A172 (cell line): Measurements from ENCODE around the gene HTRA3. TPM values are rescaled to one million over a fixed set of nuclear protein-coding genes. Genes with fewer than 3 reads are reported as not detected.
A peak's percentile ranks its signal among the peaks of the same experiment; 100 is the strongest.

Source experiments
- DNase-seq: peaks from one replicate; pipeline ENCODE4 v3.0.0-alpha.2; 2015; ENCODE audit warnings: low spot score
- total RNA-seq: library from RNA; depleted of rRNA; stranded (reverse); fragments of >200 nt; shearing (Covaris generic); gene quantifications from 2 replicates; pipeline ENCODE4 v1.2.3, GENCODE V29; 2014

The HTRA3 gene
- total RNA-seq, 1 experiment from 2014 or later: not detected

DNA sequence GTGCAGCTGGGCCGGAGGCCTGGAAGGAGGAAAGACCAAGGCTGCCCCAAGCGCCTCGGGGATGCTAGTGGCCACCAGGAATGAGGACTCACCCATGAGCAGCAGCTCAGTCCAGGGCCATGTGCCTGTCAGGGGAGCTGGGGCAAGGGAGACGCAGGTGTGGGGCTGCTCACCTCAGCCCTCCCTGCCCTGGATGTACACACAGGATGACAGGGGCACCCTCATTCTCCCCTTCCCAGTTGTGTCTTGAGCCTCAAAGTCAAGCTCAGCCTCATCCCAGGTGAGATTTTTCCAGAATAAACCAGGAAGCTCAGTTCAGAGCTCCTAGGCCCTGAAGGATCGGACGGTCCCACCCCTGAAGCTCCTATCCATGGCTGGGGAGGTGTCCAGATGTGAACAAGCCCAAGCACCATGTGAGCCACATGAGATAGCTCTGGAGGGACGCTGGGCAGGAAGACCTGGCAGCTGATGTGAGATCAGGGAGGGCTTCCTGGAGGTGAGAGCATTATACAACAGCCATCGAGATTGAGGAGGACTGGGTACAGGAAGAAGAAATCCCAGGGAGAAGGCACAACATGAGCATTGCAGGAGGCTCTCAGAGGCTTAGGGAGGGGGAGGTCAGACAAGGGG lies 23.0 kb downstream of the HTRA3 start:
- no peak for DNase-seq

DNA sequence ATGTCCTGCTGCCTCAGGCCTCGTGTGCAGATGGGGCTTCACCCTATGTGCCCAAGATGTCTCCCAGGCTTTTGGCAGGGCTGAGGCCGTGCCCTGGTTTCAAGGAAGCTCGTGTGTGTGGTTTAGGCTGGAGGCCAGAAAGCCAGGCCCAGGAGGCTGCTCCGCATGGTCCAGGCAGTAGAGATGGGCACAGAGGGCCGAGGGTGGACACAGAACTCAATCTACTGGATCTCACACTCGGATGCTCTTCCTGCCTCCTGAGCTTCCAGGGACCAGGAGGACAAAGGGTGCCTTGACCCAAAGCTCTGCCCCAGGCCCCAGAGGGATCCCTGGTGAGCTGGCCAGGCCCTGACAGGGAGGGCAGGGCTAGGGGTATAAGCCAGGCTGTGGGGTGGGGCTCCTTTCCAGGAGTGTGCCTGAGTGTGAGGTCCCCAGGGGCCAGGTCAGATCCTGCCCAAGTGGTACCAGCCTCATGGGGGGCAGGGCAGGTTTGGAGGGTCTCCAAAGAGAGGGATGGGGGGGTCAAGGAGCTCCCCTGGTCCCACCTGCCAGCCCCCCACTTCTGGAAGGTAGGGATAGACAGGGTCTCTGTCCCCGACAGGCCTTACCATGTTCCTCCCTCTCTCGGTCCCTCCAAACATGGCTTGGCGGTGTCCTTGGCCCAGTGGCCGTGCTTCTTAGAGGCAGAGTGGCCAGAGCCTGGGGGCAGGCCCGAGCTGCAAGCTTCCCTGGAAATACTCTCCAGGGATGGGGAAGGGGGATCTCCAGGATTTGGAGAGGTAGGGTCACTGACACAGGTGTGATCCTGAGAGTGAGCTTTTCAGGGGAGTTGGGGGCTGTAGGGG lies 23.8 kb downstream of the HTRA3 start:
- DNase-seq: no peak

DNA sequence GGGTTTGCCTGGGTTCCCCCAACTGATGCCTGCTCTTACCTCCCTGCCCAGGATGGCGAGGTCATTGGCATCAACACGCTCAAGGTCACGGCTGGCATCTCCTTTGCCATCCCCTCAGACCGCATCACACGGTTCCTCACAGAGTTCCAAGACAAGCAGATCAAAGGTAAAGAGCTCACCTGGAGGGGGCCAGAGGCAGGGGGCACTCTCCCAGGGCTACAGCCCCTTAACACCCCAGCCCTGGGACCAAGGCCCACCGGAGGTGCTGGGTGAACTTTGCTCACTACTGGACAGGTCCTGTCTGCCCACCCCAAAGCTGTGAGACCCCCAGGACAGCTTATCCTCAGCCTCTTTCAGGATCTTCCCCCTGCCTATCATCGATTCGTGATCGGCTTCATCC lies 24.5 kb downstream of the HTRA3 start:
- DNase-seq: no peak

DNA sequence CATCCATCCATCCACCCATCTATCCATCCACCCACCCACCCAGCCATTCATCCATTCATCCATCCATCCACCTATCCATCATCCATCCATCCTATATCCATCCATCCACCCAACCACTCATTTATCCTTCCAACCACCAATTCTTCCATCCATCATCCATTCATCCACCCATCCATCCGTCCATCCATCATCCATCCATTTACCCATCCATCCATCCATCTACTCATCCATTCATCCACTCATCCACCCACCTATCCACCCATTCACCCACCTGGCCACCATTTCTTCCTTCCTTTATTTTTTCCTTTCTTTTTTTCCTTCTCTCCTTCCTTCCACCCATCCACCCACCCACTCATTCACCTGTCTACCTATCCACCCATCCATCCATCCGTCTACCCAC lies 25.2 kb downstream of the HTRA3 start:
- no peak for DNase-seq

DNA sequence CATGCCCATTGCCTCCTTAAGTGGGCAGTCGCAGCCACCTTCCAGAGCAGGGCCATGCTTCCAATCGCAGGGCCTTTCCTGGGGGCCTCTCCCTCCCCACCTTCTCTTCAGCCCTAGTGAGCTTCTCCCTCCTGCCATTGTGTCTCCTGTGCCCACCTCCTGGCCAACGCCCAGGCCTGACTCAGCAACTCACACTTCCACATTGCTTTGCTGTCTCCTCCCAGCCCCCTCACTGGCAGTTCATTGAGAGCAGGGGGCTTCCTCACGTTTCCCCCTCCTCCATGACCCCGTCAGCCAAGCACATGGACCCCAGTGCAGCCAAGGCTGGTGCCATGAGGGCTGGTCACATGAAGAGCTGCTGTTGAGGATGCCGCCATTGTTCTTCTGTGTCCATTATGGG lies 25.9 kb downstream of the HTRA3 start:
- DNase-seq: no peak

DNA sequence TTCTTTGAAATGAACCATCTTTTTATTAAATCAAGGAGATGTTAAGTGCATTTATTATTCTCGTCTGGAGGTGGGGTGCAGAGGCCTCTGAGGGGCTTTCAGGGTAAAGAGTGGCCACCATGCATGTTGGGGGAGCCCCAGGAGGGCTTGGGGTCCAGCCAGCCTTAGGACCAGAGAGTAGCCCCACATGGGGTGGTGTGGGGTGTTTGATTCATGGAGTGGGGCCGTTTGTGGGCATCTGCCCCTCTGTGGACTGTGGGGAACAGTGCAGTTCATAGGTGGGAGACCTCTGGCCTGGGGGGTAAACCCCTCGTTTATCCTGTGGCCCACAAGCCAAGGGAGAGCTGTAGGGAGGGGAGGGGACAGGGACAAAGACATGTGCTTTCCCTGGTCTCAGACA lies 26.9 kb downstream of the HTRA3 start:
- DNase-seq: no peak

DNA sequence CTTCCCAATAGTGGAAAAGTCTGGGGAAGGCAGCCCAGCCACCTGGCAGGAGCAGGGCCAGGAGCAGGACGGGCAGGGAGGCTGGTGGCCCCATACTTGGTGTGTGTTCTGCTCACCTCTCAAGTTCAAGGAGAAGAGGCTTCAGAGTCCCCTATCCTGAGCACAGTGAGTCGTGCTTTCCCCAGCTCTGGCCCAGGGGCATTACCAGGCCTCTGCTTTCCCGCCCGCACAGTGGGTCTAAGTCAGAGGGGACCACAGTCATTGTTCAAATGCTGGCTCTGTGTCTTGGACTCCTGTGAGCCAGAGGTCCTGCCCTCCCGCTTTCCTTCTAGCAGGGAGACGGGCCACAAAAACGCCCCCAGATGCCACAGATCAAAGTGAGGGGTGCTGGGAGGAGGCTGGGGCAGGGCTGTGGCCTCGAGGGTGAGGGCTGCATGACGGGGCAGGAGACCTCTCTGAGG lies 27.6 kb downstream of the HTRA3 start:
- no peak for DNase-seq

DNA sequence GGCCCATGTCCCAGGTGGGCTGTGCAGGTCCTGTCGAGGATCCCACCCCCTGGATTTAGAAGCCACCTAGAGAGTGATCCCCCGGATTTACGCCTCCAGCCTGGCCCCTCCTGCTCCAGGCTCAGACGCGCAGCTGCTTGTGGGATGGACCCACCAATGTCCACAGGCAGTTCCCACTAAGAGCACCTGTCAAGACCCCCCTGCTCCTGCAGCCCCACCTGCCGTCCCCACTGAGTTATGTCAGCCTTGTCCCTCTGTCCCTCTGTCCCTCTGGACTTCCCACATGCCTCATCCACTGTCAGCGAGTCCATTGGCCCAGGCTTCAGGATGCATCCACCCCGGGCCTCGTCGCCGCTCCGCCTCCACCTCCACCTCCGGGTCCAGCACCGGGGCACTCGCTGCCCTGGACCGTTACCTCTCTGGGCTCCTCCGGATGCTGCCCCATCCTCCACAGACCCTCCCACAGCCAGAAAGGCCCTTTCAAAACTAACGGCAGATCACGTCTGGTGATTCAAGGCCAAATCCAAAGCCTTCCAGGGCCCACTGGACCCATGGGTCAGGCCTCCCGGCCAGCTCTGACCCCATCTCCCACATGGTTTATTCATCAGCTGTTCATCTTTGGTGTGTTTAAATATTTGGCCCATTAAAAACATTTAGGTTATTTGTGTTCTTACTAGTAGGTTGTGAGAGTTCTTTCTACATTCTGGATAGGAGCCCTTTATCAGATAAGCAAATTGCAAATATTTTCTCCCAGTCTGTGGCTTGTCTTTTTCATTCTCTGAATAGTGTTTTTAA lies 28.3 kb downstream of the HTRA3 start:
- no peak for DNase-seq

DNA sequence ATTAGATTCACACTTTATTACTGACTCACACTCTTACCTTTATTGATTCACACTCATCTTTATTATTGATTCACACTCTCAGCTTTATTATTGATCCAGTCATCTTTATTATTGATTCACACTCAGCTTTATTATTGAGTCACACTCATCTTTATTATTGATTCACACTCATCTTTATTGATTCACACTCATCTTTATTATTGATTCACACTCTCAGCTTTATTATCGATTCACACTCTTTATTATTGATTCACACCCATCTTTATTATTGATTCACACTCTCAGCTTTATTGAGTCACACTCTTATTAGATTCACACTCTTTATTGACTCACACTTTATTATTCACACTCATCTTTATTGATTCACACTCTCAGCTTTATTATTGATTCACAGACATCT lies 31.3 kb downstream of the HTRA3 start:
- DNase-seq: no peak

DNA sequence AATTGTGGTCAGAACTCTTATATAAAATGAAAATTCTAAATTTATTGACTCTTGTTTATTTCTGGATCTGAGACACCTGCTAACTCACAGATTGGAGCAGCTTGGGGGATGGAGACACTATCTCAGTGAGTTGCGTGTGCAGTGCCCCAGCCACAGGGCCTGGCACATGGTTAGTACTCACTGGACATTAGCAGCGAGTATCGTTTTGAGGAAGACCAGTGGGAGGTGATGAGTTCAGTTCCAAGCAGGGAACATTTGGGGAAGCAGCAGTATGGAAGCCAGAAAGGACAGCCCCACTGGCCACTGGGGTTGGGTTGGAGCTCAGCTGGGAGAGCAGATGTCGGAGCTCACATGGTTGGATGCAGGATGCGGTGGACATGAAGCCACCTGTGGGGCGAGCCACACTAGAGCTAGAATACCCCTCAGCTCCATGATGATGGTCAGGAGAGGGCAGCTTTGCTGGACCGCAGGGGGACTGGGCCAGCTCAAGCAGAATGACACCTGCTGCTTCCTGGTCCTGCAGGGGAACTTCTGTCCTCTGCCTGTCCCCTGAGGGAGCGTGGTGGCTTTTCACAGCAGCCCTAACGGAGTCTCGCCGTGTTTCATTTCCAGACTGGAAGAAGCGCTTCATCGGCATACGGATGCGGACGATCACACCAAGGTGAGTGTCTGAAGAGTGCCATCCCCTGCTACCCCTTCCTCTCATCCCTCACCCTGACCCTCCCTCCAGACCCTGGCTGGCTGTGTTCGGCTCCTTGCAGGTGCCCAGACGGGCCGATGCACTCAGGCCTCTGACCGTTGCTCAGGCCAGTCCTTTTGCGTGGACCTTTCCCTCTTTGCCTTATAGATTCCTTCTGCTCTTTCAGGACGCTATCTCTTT lies 32.5 kb downstream of the HTRA3 start:
- DNase-seq: no peak

DNA sequence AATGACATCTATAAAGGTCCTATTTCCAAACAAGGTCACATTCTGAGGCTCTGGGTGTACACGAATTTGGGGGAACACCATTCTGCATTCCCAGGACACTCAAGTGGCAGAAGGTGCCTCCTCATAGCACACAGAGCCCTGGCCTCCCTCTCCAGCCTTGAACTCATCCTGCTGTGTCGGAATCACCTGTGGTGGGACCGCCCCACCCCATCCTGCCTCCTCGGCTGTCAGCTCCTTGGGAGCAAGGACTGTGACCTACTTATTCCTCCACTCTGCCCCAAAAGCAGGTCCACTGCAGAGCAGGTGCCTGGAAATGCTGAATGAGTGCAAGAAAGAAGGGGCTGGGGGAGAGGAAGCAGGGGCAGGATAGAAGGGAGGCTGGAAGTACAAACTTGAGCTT lies 33.5 kb downstream of the HTRA3 start:
- DNase-seq: no peak

DNA sequence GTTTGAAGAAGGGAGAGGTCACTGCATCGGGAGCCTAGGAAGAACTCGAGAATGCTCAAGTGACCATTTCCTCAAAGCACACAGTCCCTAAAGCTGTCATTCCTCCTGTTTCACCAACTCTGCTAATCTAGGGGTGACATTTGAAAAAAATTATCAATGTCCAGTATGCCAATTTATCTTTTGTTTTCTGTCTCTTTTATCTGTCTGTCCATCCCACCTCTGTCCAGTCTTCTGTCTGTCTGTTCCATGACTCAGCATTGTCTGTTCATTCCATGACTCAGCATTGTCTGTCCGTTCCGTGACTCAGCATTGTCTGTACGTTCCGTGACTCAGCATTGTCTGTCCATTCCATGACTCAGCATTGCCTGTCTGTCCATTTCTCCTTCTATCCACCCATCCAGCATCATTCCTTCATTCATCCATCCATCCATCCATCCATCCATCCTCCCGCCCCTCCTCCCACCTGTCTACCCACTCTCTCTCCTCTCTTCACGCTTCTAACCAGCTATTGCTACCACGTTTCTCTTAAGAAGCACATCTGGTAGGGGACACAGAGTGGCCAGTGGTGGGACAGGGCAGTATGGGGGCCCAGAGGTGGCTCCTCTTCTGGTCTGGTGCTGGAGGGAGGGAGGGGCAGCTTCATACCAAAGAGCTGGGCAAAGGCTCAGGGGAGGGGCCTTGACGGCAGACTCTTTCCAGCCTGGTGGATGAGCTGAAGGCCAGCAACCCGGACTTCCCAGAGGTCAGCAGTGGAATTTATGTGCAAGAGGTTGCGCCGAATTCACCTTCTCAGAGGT lies 34.1 kb downstream of the HTRA3 start:
- peak; percentile 76 for DNase-seq

DNA sequence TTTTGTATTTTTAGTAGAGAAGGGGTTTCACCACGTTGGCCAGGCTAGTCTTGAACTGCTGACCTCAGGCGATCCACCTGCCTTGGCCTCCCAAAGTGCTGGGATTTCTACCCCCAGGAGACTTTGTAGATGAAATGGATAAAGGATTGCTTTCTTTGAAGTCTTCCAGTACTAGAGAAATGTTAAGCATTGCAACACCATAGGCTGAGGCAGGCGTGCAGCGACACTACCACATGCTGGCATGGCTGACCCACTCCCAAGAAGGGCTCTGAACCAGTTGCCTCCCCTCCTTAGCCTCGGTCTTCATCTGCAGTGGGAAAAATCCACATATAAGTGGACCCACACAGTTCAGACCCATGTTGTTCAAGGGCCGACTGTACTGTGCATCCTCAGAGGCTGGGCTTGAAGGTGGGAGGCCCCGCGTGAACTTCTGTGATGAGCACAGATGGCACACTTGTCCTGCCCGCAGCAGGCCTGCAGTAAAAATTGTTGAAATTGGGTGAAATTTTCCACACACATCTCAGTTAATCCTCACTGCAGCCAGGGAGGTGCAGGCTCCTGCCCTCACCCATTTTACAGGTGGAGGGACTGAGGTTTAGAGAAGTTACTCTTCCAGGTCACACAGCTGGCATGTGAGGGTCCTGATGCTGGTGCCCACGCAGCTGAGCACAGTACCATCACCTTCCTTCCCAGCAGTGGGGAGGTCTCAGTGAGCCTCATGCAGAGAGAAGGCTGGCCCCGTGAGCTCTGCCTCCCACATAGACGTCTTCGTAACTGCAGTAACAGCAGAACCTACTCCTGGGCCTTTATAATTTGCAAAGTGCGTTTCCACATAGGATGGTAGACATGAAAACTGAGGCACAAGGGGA lies 35.5 kb downstream of the HTRA3 start:
- DNase-seq: no peak

DNA sequence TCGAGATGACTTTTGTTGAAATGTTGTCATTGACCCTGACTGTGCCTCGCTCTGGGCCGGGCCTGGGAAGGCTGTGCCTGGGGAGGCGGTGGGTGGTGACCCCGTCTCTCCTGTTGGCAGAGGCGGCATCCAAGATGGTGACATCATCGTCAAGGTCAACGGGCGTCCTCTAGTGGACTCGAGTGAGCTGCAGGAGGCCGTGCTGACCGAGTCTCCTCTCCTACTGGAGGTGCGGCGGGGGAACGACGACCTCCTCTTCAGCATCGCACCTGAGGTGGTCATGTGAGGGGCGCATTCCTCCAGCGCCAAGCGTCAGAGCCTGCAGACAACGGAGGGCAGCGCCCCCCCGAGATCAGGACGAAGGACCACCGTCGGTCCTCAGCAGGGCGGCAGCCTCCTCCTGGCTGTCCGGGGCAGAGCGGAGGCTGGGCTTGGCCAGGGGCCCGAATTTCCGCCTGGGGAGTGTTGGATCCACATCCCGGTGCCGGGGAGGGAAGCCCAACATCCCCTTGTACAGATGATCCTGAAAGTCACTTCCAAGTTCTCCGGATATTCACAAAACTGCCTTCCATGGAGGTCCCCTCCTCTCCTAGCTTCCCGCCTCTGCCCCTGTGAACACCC lies 36.4 kb downstream of the HTRA3 start:
- DNase-seq: no peak

DNA sequence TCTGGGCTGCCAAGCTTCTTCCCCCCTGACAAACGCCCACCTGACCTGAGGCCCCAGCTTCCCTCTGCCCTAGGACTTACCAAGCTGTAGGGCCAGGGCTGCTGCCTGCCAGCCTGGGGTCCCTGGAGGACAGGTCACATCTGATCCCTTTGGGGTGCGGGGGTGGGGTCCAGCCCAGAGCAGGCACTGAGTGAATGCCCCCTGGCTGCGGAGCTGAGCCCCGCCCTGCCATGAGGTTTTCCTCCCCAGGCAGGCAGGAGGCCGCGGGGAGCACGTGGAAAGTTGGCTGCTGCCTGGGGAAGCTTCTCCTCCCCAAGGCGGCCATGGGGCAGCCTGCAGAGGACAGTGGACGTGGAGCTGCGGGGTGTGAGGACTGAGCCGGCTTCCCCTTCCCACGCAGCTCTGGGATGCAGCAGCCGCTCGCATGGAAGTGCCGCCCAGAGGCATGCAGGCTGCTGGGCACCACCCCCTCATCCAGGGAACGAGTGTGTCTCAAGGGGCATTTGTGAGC lies 37.0 kb downstream of the HTRA3 start:
- DNase-seq: no peak

DNA sequence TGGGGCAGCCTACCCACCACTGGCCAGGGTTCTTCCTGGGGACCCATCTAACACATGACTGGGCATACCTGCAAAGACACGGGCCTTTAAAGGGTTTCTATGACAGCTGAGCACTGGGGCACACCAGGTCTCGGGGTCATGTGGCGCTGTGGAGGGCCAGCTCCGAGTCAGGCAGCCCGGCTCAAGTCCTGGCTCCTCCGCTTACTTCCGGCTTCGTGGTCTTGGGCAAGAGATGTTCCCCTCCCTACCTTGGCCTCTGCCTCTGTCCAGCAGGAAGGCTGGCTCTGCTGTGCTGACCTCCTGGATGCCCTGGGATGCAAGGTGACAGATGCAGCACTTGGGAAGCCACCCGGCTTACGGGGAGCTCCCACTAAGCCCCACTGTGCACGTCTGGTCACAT lies 37.6 kb downstream of the HTRA3 start:
- no peak for DNase-seq

DNA sequence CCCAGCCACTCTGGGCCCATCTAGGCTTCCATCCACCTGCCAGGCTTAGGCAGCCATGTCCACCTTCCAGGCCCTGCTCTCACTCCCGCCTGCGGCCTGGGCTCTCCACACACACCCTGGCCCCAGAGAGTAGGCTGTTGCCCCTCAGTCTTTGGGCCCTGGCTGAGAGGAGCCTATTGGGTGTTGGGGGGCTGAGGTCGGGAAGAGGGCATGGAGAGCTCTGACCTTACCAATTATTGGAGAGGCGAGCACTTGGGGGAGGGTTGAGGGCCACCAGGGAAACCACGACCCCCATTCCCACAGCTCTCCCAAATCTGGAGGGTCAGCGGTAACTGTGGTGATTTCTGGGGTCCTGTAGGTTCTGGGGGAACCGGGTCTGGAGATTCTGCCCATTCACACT lies 38.2 kb downstream of the HTRA3 start:
- DNase-seq: no peak

DNA sequence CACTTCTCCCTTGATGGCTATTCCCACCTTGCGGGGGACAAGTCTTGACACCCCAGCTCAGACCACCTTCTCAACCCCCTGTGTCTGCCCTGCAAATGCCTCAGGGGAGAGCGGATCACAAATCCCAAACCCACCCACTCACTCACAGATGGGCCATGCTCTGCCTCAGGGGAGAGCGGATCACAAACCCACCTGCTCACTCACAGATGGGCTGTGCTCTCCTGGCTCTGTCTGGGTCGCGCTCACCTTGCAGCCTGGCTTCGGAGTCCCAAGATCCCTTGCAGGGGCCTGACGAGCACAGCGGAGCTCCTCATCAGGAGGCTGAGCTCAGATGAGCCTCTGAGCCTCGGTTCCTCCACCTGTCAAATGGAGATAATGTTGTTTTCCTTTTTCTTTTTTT lies 38.6 kb downstream of the HTRA3 start:
- DNase-seq: no peak
